Calu3 (cell line): ENCODE data around the gene LHFPL6. TPM values are rescaled to one million over a fixed set of nuclear protein-coding genes. Genes with fewer than 3 reads are reported as not detected.

ENCODE experiments used
- BruUV-seq: library from RNA; stranded (reverse); fragments of 400-500 nt; replicated peaks from 2 replicates; lab custom pipeline; 2021; lab: Mats Ljungman, UMichigan
- CTCF ChIA-PET: fragments of 300-600 bp; sonication (Branson Sonifier 250); formaldehyde crosslinking; loops from one replicate; lab custom pipeline; 2022; ENCODE audit warnings: antibody characterized with exemption; lab: Charles Lee
- DNase-seq: peaks from one replicate; pipeline ENCODE4 v3.0.0; 2022
- H3K27ac Mint-ChIP-seq: one replicate; pipeline ENCODE4 v1.8.0; 2022; ENCODE audit warnings: mixed read lengths; ENCODE audit not compliant: unreplicated experiment
- H3K27me3 Mint-ChIP-seq: one replicate; pipeline ENCODE4 v1.8.0; 2022; ENCODE audit warnings: mixed read lengths; ENCODE audit not compliant: unreplicated experiment
- H3K36me3 Mint-ChIP-seq: one replicate; pipeline ENCODE4 v1.8.0; 2022; ENCODE audit warnings: mild to moderate bottlenecking, moderate library complexity, mixed read lengths; ENCODE audit not compliant: insufficient read depth, unreplicated experiment
- H3K4me1 Mint-ChIP-seq: one replicate; pipeline ENCODE4 v1.8.0; 2022; ENCODE audit warnings: mild to moderate bottlenecking, low read depth, mixed read lengths; ENCODE audit not compliant: unreplicated experiment
- H3K4me3 Mint-ChIP-seq: one replicate; pipeline ENCODE4 v1.8.0; 2022; ENCODE audit warnings: mild to moderate bottlenecking, low read depth, moderate library complexity, mixed read lengths; ENCODE audit not compliant: unreplicated experiment
- H3K9me3 Mint-ChIP-seq: one replicate; pipeline ENCODE4 v1.8.0; 2022; ENCODE audit warnings: low read depth, mixed read lengths; ENCODE audit not compliant: unreplicated experiment
- CTCF ChIP-seq: fragments of 200-600 bp; IDR thresholded peaks from one replicate; pipeline ENCODE4 v1.8.0; 2022; ENCODE audit warnings: antibody characterized with exemption; ENCODE audit not compliant: unreplicated experiment
- intact Hi-C: fragments of 100-400 bp; cut with micrococcal nuclease; formaldehyde crosslinking; loops from one replicate; pipeline ENCODE4 v1.10.0; 2022; ENCODE audit not compliant: unreplicated experiment
- total RNA-seq: library from RNA; stranded (reverse); gene quantifications from 2 replicates; pipeline ENCODE4 v1.2.3, GENCODE V29; 2022

Gene LHFPL6
- total RNA-seq, 1 experiment from 2014 or later, result not detected

DNA sequence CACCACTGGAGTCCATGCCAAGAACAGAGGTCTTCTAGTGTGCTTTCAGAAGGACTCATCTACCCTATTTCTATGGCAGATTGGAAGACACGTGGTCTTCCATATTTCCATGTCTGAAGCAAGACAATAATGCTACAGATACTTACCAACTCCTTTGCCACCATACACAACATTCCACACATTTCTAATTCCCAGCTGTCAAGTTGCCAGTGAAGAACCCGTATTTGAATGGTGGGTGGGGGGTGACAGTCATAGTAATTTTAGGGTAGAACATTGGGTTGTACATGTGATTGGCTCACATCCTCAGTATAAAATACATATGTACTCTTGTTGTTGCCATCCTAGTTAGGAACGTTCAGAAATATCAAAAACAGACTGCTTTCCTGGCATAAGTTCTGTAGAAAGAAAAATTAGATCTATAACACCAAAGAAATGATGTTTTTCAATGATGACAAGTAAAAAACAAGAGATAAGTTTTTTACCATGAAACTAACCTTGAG is 69.3 kb downstream of the LHFPL6 start:
- no TSS peak for BruUV-seq
- DNase-seq, result no peak
- Mint-ChIP-seq H3K36me3 (no peaks in the 10 kb centered on the region), H3K4me3 (no peak overlapping the region), H3K27ac (no peak overlapping the region), H3K9me3 (no peaks in the 10 kb centered on the region), H3K4me1 (no peaks in the 10 kb centered on the region), H3K27me3 (peaks cover 14% of the 10 kb centered on the region)
- intact Hi-C loops, result no loop called here
- no peak for TF ChIP-seq CTCF
- CTCF ChIA-PET, result no interaction called here

GRCh38 chr13:39531646-39532045 is 71.3 kb downstream of the LHFPL6 start:
- no peaks in the 10 kb centered on the region for H3K36me3 Mint-ChIP-seq
- CTCF ChIA-PET, result no interaction called here
- no peak for TF ChIP-seq CTCF
- BruUV-seq, result no TSS peak
- H3K4me1 Mint-ChIP-seq, result no peaks in the 10 kb centered on the region
- no peak overlapping the region for H3K27ac Mint-ChIP-seq
- no peak for DNase-seq
- intact Hi-C loops, result no loop called here
- H3K9me3 Mint-ChIP-seq, result no peaks in the 10 kb centered on the region
- H3K4me3 Mint-ChIP-seq, result no peak overlapping the region
- H3K27me3 Mint-ChIP-seq, result peaks cover 14% of the 10 kb centered on the region

GRCh38 chr13:39530916-39531315 is 72.1 kb downstream of the LHFPL6 start:
- Mint-ChIP-seq H3K4me3 (no peak overlapping the region), H3K27me3 (peaks cover 14% of the 10 kb centered on the region)
- BruUV-seq, result no TSS peak

DNA sequence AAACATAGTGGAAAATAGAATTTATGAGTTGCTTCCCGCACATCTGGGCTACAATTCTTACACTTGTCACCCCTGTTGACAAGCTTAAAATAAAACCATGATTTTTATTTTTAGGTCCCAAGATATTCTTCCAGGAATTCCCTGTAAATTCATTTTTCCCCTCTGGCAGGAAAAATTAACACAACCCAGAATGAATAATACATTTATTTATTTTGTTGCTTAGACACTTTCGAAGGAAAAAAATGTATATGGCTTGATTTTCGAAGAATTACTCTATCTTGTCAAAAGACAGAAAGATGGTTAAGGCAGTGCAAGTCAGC is 74.4 kb downstream of the LHFPL6 start:
- H3K4me1 Mint-ChIP-seq, result no peaks in the 10 kb centered on the region
- no peak for TF ChIP-seq CTCF
- H3K9me3 Mint-ChIP-seq, result no peaks in the 10 kb centered on the region
- intact Hi-C loops, result no loop called here
- CTCF ChIA-PET, result no interaction called here
- H3K36me3 Mint-ChIP-seq, result no peaks in the 10 kb centered on the region
- no peak overlapping the region for H3K4me3 Mint-ChIP-seq
- peaks cover 14% of the 10 kb centered on the region for H3K27me3 Mint-ChIP-seq
- H3K27ac Mint-ChIP-seq, result no peak overlapping the region
- DNase-seq, result no peak
- no TSS peak for BruUV-seq

More at GRCh38 chr13:39530916-39531315, 72.1 kb downstream of the LHFPL6 start:
- CTCF ChIA-PET, result no interaction called here
- no peak for TF ChIP-seq CTCF
- Mint-ChIP-seq H3K4me1 (no peaks in the 10 kb centered on the region), H3K27ac (no peak overlapping the region), H3K36me3 (no peaks in the 10 kb centered on the region), H3K9me3 (no peaks in the 10 kb centered on the region)
- intact Hi-C loops, result no loop called here
- DNase-seq, result no peak
